ENCODE measurements around the gene EXO1.

The EXO1 gene

GRCh38 chr1:241857131-241857530 is 9.1 kb downstream of the EXO1 start:
- no peak overlapping the region for H3K4me3 ChIP-seq (ENCODE audit: low read depth, low read length)
- TF ChIP-seq CTCF (IDR thresholded peaks at IDR 0.05; ENCODE audit: borderline replicate concordance, insufficient read depth, low read depth, low read length) = no peak

DNA sequence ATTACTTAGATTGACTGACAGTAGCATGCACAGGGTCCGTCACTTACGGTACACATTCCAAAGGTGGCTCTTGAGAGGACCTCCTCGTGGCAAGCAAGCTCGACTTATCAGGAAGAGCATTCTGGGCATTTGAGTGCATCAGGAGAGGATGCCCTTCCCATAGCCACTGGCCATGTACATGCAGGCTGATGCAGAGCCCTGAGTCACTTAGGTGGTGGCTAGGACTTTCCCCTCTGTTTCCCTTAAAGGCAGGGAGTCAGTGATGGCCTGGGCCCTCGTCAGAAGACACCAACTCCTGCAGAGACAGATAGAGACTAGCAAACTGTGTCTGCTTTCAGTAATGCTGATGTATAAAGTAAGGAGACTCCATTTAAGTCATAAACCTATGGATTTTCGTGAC is 12.9 kb downstream of the EXO1 start:
- no peak overlapping the region for H3K4me3 ChIP-seq (ENCODE audit: low read depth, low read length)
- no peak for TF ChIP-seq CTCF (IDR thresholded peaks at IDR 0.05; ENCODE audit: borderline replicate concordance, insufficient read depth, low read depth, low read length)

DNA sequence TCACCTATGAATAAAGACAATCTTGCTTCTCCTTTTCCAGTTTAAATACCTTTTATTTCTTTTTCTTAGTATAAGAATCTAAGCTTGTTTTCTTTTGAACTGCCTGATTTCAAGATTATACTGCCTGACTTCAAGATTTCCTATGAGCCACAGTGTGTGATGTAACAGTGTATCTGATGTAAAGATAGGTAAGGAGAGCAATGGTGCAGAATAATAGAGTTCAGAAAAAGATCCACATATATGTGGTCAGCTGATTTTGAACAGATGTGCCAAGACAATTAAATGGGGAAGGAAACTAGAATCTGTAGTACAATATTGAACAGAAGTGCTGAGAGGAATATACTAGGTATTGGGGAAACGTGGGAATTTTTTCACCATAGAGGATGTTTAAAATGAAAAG is 21.0 kb downstream of the EXO1 start:
- no peak overlapping the region for H3K4me3 ChIP-seq (ENCODE audit: low read depth, low read length)
- TF ChIP-seq CTCF (IDR thresholded peaks at IDR 0.05; ENCODE audit: borderline replicate concordance, insufficient read depth, low read depth, low read length) = no peak

DNA sequence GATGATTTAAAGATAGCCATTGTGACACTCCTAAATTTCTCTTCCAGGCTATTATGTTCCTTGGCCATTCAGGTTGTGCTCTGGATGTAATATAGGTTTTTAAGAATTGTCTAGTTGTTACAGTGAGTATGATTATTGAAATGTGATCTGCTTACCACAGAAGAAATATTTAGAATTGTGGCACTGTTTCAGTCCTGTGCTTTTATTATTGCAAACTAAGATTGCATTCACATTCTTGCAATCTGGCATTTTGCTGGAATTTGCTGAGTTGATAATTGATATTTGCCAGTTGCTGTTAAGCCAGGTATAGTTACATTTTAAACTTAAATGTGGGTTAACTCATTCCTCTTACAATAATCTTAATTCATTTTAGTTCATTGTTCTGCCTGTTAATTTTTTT is 22.3 kb downstream of the EXO1 start:
- no peak overlapping the region for H3K4me3 ChIP-seq (ENCODE audit: low read depth, low read length)
- TF ChIP-seq CTCF (IDR thresholded peaks at IDR 0.05; ENCODE audit: borderline replicate concordance, insufficient read depth, low read depth, low read length) = no peak

GRCh38 chr1:241870746-241871430 is 22.9 kb downstream of the EXO1 start:
- no peak overlapping the region for H3K4me3 ChIP-seq (ENCODE audit: low read depth, low read length)
- no peak for TF ChIP-seq CTCF (IDR thresholded peaks at IDR 0.05; ENCODE audit: borderline replicate concordance, insufficient read depth, low read depth, low read length)

GRCh38 chr1:241881440-241881839 is 33.4 kb downstream of the EXO1 start:
- no peak for TF ChIP-seq CTCF (IDR thresholded peaks at IDR 0.05; ENCODE audit: borderline replicate concordance, insufficient read depth, low read depth, low read length)
- no peak overlapping the region for H3K4me3 ChIP-seq (ENCODE audit: low read depth, low read length)

GRCh38 chr1:241883159-241883558 is 35.2 kb downstream of the EXO1 start:
- no peak overlapping the region for H3K4me3 ChIP-seq (ENCODE audit: low read depth, low read length)
- TF ChIP-seq CTCF (IDR thresholded peaks at IDR 0.05; ENCODE audit: borderline replicate concordance, insufficient read depth, low read depth, low read length) = no peak

All from GM12875 (cell line).